ENCODE measurements around the gene BEND3.

Gene BEND3

GRCh38 chr6:107083047-107083768 is 32.1 kb downstream of the BEND3 start:
- TF ChIP-seq ISL1 (CRISPR knock-in tag; IDR thresholded peaks at IDR 0.05), result no peak
- TF ChIP-seq TSHZ2 (CRISPR knock-in tag; IDR thresholded peaks at IDR 0.05), result no peak
- no peak for TF ChIP-seq OSR1 (CRISPR knock-in tag; IDR thresholded peaks at IDR 0.05)
- no peak for TF ChIP-seq ZNF70 (CRISPR knock-in tag; IDR thresholded peaks at IDR 0.05)
- TF ChIP-seq BACH2 (CRISPR knock-in tag; IDR thresholded peaks at IDR 0.05; ENCODE audit: borderline replicate concordance), result no peak
- TF ChIP-seq ARNTL (CRISPR knock-in tag; IDR thresholded peaks at IDR 0.05; ENCODE audit: borderline replicate concordance, low read depth), result no peak
- TF ChIP-seq ZNF565 (CRISPR knock-in tag; conservative IDR thresholded peaks at IDR 0.05; ENCODE audit: low read depth), result no peak
- TF ChIP-seq RARB (CRISPR knock-in tag; IDR thresholded peaks at IDR 0.05), result no peak
- TF ChIP-seq PPARA (CRISPR knock-in tag; IDR thresholded peaks at IDR 0.05; ENCODE audit: borderline replicate concordance), result no peak
- no peak for TF ChIP-seq POU6F1 (CRISPR knock-in tag; IDR thresholded peaks at IDR 0.05; ENCODE audit: borderline replicate concordance, low read depth)
- no peak for TF ChIP-seq TOX (CRISPR knock-in tag; IDR thresholded peaks at IDR 0.05; ENCODE audit: borderline replicate concordance)
- TF ChIP-seq ZC3H10 (CRISPR knock-in tag; IDR thresholded peaks at IDR 0.05), result no peak
- no peak for TF ChIP-seq ZFP3 (CRISPR knock-in tag; IDR thresholded peaks at IDR 0.05)
- TF ChIP-seq CSDC2 (CRISPR knock-in tag; IDR thresholded peaks at IDR 0.05), result no peak
- no peak for TF ChIP-seq ESRRG (CRISPR knock-in tag; IDR thresholded peaks at IDR 0.05)
- no peak for ATAC-seq

- peak; percentile 60 for ATAC-seq
- TF ChIP-seq SNAI2 (CRISPR knock-in tag; IDR thresholded peaks at IDR 0.05) (no peak), RARB (CRISPR knock-in tag; IDR thresholded peaks at IDR 0.05) (no peak), TOX (CRISPR knock-in tag; IDR thresholded peaks at IDR 0.05; ENCODE audit: borderline replicate concordance) (no peak), CSDC2 (CRISPR knock-in tag; IDR thresholded peaks at IDR 0.05) (no peak), GLIS3 (CRISPR knock-in tag; IDR thresholded peaks at IDR 0.05) (no peak), PPARA (CRISPR knock-in tag; IDR thresholded peaks at IDR 0.05; ENCODE audit: borderline replicate concordance) (no peak), ZNF8 (CRISPR knock-in tag; IDR thresholded peaks at IDR 0.05) (no peak), TSHZ2 (CRISPR knock-in tag; IDR thresholded peaks at IDR 0.05) (no peak), ARNTL (CRISPR knock-in tag; IDR thresholded peaks at IDR 0.05; ENCODE audit: borderline replicate concordance, low read depth) (no peak), TCF4 (CRISPR knock-in tag; IDR thresholded peaks at IDR 0.05; ENCODE audit: borderline replicate concordance) (no peak), ZFP3 (CRISPR knock-in tag; IDR thresholded peaks at IDR 0.05) (no peak), OSR1 (CRISPR knock-in tag; IDR thresholded peaks at IDR 0.05) (no peak), ZC3H10 (CRISPR knock-in tag; IDR thresholded peaks at IDR 0.05) (no peak), PATZ1 (CRISPR knock-in tag; IDR thresholded peaks at IDR 0.05; ENCODE audit: borderline replicate concordance) (no peak), ESRRG (CRISPR knock-in tag; IDR thresholded peaks at IDR 0.05) (no peak), POU6F1 (CRISPR knock-in tag; IDR thresholded peaks at IDR 0.05; ENCODE audit: borderline replicate concordance, low read depth) (no peak), CREB5 (CRISPR knock-in tag; IDR thresholded peaks at IDR 0.05; ENCODE audit: low read depth) (no peak), ZFP30 (CRISPR knock-in tag; IDR thresholded peaks at IDR 0.05) (no peak), CSRNP3 (CRISPR knock-in tag; IDR thresholded peaks at IDR 0.05) (no peak)
These were observed 33.3 kb downstream of the BEND3 start for GRCh38 chr6:107082045-107082444.

Measured in SK-N-SH treated with all-trans-retinoic acid at 6 μM for 48 hours (cell line).